WI38 (cell line): ENCODE data around the gene INSYN2A.

ENCODE experiments used
- H3K4me3 ChIP-seq: 2 replicates; pipeline ENCODE4 v1.5.1; 2011; ENCODE audit warnings: low read depth, mild to moderate bottlenecking, control low read depth, low read length
- CTCF ChIP-seq: IDR thresholded peaks from 2 replicates; pipeline ENCODE4 v1.5.1; 2012; ENCODE audit warnings: low read depth, mild to moderate bottlenecking, control low read depth, low read length

Gene INSYN2A

DNA sequence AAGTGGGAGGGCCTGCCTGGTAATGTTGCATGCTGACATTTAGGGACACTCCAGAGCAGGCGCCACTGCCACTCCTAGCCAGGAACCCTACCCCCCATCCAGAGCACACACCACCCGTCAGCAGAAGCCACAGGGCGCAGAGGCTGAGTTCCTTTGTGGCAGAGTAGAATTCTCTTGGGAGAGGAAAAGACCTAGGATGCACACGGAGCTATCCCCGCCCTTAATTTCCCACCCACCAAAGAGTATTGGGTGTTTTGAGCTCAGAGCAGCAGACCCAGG is 702 bp upstream of the INSYN2A start:
- peak overlapping the region; percentile 58 for H3K4me3 ChIP-seq
- TF ChIP-seq CTCF, result no peak

DNA sequence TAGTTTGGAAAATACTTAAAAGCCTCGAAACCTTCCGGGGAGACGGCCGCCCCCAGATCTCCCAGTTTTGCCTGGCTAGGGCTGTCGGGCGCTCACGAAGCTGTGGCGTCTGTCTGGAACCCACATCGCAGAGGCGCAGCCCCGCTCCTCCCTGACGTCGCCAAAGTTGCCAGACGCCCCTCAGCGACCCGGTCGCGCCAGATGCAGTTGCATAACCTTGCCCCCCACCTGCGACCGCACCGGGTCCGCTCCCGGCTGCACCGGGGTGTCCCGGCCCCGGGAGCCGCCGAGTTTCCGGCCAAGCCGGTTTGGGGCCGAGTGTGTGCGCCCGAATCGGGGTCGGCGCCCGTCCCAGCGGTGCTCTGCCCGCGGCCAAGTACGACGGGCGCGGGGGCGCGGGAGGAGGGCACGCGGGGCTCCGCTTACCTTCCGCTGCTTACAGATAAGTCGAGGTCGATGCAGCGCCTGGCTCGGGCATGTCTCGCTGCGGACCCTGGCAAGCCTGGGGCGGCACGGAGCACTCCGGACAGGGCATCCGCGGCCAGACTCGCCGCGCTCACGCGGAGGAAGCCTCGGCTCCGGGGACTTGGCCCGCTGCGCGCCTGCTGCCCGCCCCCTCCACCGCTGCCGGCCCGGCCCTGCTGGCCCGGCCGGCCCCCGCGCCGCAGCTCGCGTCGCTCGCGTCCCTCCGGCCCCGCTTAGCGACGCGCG is 665 bp downstream of the INSYN2A start:
- H3K4me3 ChIP-seq, result peak overlapping the region; percentile 47
- TF ChIP-seq CTCF, result no peak

DNA sequence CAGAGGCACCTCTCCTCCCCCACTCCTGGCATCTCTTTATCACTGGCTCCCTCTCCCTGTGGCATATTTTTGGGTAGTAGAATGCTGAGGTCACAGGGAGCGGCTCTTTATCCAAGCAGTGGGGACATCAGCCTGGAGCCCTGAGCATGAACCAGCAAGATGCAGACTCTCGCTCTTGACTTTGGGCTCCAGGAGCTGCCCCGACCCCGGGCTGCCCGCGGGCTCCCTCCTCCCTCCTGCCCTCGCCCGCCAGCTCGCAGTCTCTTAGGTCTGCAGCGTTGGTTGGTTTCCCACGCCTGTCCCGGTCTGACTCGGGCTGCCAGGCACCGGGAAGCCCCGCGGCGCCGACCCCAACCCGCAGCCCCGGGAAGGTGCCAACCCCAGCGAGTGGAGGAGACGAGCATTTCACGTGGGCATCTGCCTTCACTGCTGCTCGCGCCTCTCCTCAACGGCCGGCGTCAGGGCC is 1.3 kb downstream of the INSYN2A start:
- H3K4me3 ChIP-seq, result peak overlapping the region; percentile 47
- TF ChIP-seq CTCF, result no peak

- no peak for TF ChIP-seq CTCF
- H3K4me3 ChIP-seq, result no peak overlapping the region
Observed at GRCh38 chr10:127194599-127194998, 1.8 kb downstream of the INSYN2A start.

DNA sequence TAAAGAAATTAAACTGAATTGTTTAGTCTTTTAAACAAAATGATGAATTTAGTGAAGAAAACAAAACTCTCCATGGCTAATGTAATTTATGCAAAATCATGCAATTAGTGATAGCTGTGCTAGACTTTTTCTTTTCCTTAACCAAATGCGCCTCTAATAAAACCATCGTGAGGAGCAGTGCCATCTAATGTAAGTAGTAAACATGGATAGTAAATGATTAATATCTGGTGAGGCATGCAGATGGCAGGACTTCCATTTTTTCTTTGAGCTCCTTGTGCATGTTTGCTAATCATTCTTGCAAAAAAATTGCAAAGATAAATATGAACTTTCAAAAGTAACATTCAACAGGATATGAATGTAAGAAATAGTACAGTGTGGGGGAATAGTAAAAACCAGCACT is 2.3 kb downstream of the INSYN2A start:
- TF ChIP-seq CTCF, result no peak
- H3K4me3 ChIP-seq, result no peak overlapping the region

DNA sequence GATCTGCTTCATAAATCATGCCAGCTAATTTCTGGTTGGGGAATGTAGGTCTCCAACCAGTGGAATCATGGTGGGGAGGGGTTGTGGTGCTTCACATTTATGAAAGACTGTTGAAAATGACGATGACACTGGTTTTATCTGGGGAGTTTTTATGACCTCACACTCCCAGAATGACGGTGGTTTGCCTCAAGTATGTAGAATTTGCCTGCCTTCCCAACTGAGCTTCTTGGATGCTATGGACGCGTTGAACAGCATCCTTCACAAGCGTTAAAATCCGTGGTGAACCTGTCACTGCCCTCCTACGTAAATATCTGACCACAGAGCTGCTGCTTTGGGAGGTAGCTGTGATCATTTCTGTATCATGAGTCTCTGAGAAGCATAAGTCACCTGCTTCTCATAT is 3.3 kb downstream of the INSYN2A start:
- no peak for TF ChIP-seq CTCF
- H3K4me3 ChIP-seq, result no peak overlapping the region

DNA sequence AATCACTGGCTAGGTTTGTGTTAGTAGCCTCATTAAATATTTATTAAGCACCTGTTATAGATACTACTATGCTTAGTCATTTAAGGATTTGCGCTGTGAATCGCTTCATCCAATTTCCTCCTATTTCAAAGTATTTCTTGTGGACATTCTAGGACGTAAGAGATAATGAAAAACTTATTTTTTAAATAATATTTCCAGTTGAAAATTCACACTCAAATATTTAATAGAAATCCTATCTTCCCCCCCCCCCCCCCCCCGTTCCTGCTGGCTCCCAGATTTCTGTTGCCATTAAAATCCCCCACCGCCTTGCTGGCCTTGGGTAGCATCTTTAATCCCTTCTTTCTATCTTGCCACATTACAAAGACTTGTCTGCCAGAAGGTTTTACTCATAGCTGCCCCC is 6.0 kb downstream of the INSYN2A start:
- no peak overlapping the region for H3K4me3 ChIP-seq
- TF ChIP-seq CTCF, result no peak
